ENCODE data around the gene ARHGAP15.

ARHGAP15 gene

GRCh38 chr2:143263066-143263625, 133.9 kb downstream of the ARHGAP15 start:
- ChIA-PET CTCF (no interaction called here), POLR2A (no interaction called here)
- no peak for DNase-seq (ENCODE audit: extremely low spot score)
- TF ChIP-seq TARDBP (IDR thresholded peaks at IDR 0.05), result no peak
- TF ChIP-seq NFRKB (IDR thresholded peaks at IDR 0.05), result no peak
- TF ChIP-seq SP1 (IDR thresholded peaks at IDR 0.05), result no peak
- TF ChIP-seq FOXA1 (IDR thresholded peaks at IDR 0.05), result no peak
- no peak for TF ChIP-seq HDGF (IDR thresholded peaks at IDR 0.05; ENCODE audit: borderline replicate concordance)

- DNase-seq (ENCODE audit: extremely low spot score), result no peak
- CTCF ChIA-PET, result interaction anchor here (0.7 to 0.8 kb wide), 2 partner anchors 20 to 139 kb away, joined by 3 to 4 read pairs; no protein-coding TSS in a partner anchor
- POLR2A ChIA-PET, result no interaction called here
- TF ChIP-seq NFRKB (IDR thresholded peaks at IDR 0.05), result no peak
- no peak for TF ChIP-seq FOXA1 (IDR thresholded peaks at IDR 0.05)
- no peak for TF ChIP-seq HDGF (IDR thresholded peaks at IDR 0.05; ENCODE audit: borderline replicate concordance)
- no peak for TF ChIP-seq CTBP1 (IDR thresholded peaks at IDR 0.05; ENCODE audit: borderline replicate concordance)
- TF ChIP-seq L3MBTL2 (conservative IDR thresholded peaks at IDR 0.05), result no peak
- TF ChIP-seq PKNOX1 (IDR thresholded peaks at IDR 0.05), result no peak
- no peak for TF ChIP-seq ZNF384 (IDR thresholded peaks at IDR 0.05)
- TF ChIP-seq ARNT (IDR thresholded peaks at IDR 0.05), result no peak
- TF ChIP-seq FOXK2 (IDR thresholded peaks at IDR 0.05), result no peak
- no peak for TF ChIP-seq ELF4 (IDR thresholded peaks at IDR 0.05)
- TF ChIP-seq SUZ12 (IDR thresholded peaks at IDR 0.05), result no peak
- TF ChIP-seq SP1 (IDR thresholded peaks at IDR 0.05), result no peak
- no peak for TF ChIP-seq FOXM1 (IDR thresholded peaks at IDR 0.05; ENCODE audit: borderline replicate concordance)
- TF ChIP-seq BHLHE40 (IDR thresholded peaks at IDR 0.05; ENCODE audit: borderline replicate concordance), result no peak
- TF ChIP-seq TARDBP (IDR thresholded peaks at IDR 0.05), result no peak
- TF ChIP-seq LEF1 (IDR thresholded peaks at IDR 0.05; ENCODE audit: borderline replicate concordance), result no peak
Measured at GRCh38 chr2:143264851-143265250, 135.6 kb downstream of the ARHGAP15 start.

GRCh38 chr2:143279672-143280071, 150.5 kb downstream of the ARHGAP15 start:
- TF ChIP-seq ARNT (IDR thresholded peaks at IDR 0.05) (no peak), CTBP1 (IDR thresholded peaks at IDR 0.05; ENCODE audit: borderline replicate concordance) (no peak), BHLHE40 (IDR thresholded peaks at IDR 0.05; ENCODE audit: borderline replicate concordance) (no peak), TARDBP (IDR thresholded peaks at IDR 0.05) (no peak), ELF4 (IDR thresholded peaks at IDR 0.05) (no peak), FOXM1 (IDR thresholded peaks at IDR 0.05; ENCODE audit: borderline replicate concordance) (no peak), FOXK2 (IDR thresholded peaks at IDR 0.05) (no peak)
- ChIA-PET CTCF (no interaction called here), POLR2A (no interaction called here)
- DNase-seq (ENCODE audit: extremely low spot score), result no peak

- DNase-seq (ENCODE audit: extremely low spot score), result no peak
- CTCF ChIA-PET, result no interaction called here
- TF ChIP-seq ARNT (IDR thresholded peaks at IDR 0.05) (no peak), BHLHE40 (IDR thresholded peaks at IDR 0.05; ENCODE audit: borderline replicate concordance) (no peak), HDGF (IDR thresholded peaks at IDR 0.05; ENCODE audit: borderline replicate concordance) (no peak), FOXK2 (IDR thresholded peaks at IDR 0.05) (no peak), SP1 (IDR thresholded peaks at IDR 0.05) (no peak), FOXA1 (IDR thresholded peaks at IDR 0.05) (no peak), NFRKB (IDR thresholded peaks at IDR 0.05) (no peak), PKNOX1 (IDR thresholded peaks at IDR 0.05) (no peak), LEF1 (IDR thresholded peaks at IDR 0.05; ENCODE audit: borderline replicate concordance) (no peak), L3MBTL2 (conservative IDR thresholded peaks at IDR 0.05) (no peak), FOXM1 (IDR thresholded peaks at IDR 0.05; ENCODE audit: borderline replicate concordance) (no peak), ELF4 (IDR thresholded peaks at IDR 0.05) (no peak), SUZ12 (IDR thresholded peaks at IDR 0.05) (no peak), ZNF384 (IDR thresholded peaks at IDR 0.05) (no peak), CTBP1 (IDR thresholded peaks at IDR 0.05; ENCODE audit: borderline replicate concordance) (no peak), TARDBP (IDR thresholded peaks at IDR 0.05) (no peak)
- POLR2A ChIA-PET, result no interaction called here
Measured at GRCh38 chr2:143280097-143280757, 151.0 kb downstream of the ARHGAP15 start.

- no peak for DNase-seq (ENCODE audit: extremely low spot score)
- no peak for TF ChIP-seq PKNOX1 (IDR thresholded peaks at IDR 0.05)
- no peak for TF ChIP-seq ELF4 (IDR thresholded peaks at IDR 0.05)
- no peak for TF ChIP-seq FOXA1 (IDR thresholded peaks at IDR 0.05)
- TF ChIP-seq LEF1 (IDR thresholded peaks at IDR 0.05; ENCODE audit: borderline replicate concordance), result no peak
- no peak for TF ChIP-seq L3MBTL2 (conservative IDR thresholded peaks at IDR 0.05)
- no peak for TF ChIP-seq ARNT (IDR thresholded peaks at IDR 0.05)
- no peak for TF ChIP-seq NFRKB (IDR thresholded peaks at IDR 0.05)
- CTCF ChIA-PET, result interaction anchor here (0.6 kb wide), 1 partner anchor 29 kb away, joined by 4 read pairs; no protein-coding TSS in a partner anchor
- POLR2A ChIA-PET, result no interaction called here
Measured at GRCh38 chr2:143282684-143283083, 153.5 kb downstream of the ARHGAP15 start.

GRCh38 chr2:143284087-143284675, 155.0 kb downstream of the ARHGAP15 start:
- POLR2A ChIA-PET, result no interaction called here
- DNase-seq (ENCODE audit: extremely low spot score), result peak; percentile 54
- CTCF ChIA-PET, result interaction anchor here (0.8 to 1.0 kb wide), 4 partner anchors 12 to 199 kb away, joined by 3 to 4 read pairs (median 3); no protein-coding TSS in a partner anchor
- TF ChIP-seq SUZ12 (IDR thresholded peaks at IDR 0.05) (no peak), ARNT (IDR thresholded peaks at IDR 0.05) (no peak), ZNF384 (IDR thresholded peaks at IDR 0.05) (no peak), PKNOX1 (IDR thresholded peaks at IDR 0.05) (no peak), TARDBP (IDR thresholded peaks at IDR 0.05) (no peak), BHLHE40 (IDR thresholded peaks at IDR 0.05; ENCODE audit: borderline replicate concordance) (no peak), NFRKB (IDR thresholded peaks at IDR 0.05) (no peak), CTBP1 (IDR thresholded peaks at IDR 0.05; ENCODE audit: borderline replicate concordance) (no peak), L3MBTL2 (conservative IDR thresholded peaks at IDR 0.05) (no peak), ELF4 (IDR thresholded peaks at IDR 0.05) (no peak), FOXM1 (IDR thresholded peaks at IDR 0.05; ENCODE audit: borderline replicate concordance) (no peak), SP1 (IDR thresholded peaks at IDR 0.05) (no peak), FOXK2 (IDR thresholded peaks at IDR 0.05) (no peak), HDGF (IDR thresholded peaks at IDR 0.05; ENCODE audit: borderline replicate concordance) (no peak), FOXA1 (IDR thresholded peaks at IDR 0.05) (no peak), LEF1 (IDR thresholded peaks at IDR 0.05; ENCODE audit: borderline replicate concordance) (no peak)

Measured in HEK293T (cell line).